SKM-1 (cell line): ENCODE measurements around the gene MEGF6.

Experiments used
- DNase-seq: peaks from one replicate; lab custom pipeline; 2025; ENCODE audit not compliant: unreplicated experiment; lab: John Stamatoyannopoulos, UW

MEGF6 gene

DNA sequence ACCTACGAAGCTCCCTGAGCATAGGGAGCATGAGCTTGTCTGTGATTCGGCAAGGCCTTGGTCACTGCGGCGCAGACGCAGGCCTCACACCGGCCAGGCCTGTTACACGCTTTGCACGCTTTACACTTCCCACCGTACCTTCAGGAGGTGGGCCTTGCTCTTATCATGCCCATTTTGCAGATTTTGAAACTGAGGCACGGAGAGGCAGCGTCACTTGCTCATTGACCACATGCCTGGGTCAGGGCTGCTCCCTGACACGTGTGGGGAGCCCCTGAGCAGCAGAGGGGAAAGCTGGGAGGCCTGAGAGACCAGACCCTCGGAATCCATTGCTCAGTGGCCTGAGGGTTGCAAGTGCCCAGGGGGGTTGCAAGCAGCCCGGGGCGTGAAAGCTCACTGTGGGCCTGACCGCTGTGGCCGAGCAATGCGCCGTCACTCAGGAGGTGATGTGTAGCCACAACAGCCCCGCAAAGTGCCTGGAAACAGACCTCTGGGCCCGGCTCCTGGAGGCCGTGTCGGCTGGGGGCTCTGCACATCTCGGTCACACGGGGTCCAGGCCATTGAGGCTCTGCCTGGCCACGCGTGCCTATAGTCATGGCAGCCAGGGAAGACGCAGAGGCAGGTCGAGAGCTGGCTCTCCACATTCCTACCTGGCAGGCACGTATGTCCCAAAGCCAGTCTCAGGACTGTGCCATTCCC lies 149.9 kb downstream of the MEGF6 start:
- no peak for DNase-seq

DNA sequence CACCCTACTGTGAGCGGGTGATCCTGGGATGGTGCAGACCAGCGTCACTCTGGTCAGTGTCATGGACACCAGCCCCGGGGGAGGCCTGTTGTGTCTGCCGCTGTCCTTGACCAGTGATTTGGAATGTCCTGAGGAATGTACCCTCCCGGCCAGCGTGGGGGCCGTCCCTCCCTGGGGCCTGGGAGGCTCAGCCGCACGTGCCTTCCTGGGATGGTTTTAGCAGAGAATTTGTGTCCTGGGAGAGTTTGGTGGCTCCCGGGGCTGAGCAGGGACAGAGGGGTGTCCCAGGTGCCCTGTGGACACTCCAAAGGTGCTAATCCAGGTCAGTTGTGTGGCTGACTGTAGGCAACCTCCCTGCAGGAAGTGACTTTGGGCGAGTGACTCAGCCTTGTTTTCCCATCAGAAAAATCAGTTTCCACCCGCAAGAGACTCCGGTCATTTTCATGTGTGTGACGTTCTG lies 150.6 kb downstream of the MEGF6 start:
- no peak for DNase-seq

DNA sequence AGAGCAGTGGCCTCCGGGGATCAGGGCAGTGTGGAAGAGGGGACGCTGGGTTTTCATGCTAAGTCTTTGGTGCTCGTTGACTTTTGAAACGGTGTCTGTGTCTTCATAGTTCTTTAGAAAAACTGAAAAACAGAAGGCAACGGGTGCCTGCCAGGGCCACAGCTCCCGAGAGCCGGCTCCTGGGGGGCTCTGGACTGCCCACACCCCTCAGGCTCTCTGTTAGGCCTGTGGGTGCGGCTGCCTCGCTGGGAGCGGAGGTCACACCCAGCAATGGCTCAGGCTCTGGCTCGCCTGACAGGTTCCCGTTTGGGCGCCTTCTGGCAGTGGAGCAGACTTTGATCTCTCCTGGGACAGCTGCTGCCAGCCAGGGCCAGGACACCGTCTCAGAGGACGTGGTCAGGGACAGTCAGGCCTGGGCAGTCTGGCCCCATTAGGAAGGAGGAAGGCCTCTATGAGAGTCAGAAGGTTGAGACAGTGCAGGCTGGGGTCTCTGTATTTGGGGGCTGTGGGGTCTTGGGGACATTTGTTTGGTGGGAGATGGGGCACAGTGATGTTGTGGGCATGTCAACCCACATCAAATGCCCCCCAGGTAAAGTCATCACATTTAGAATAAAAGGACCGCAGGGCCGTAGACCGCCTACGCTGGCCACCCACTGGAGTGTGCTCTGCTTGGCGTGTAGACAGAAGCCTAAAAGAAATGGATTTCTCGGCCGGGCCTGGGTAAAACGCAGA lies 151.2 kb downstream of the MEGF6 start:
- DNase-seq: no peak

DNA sequence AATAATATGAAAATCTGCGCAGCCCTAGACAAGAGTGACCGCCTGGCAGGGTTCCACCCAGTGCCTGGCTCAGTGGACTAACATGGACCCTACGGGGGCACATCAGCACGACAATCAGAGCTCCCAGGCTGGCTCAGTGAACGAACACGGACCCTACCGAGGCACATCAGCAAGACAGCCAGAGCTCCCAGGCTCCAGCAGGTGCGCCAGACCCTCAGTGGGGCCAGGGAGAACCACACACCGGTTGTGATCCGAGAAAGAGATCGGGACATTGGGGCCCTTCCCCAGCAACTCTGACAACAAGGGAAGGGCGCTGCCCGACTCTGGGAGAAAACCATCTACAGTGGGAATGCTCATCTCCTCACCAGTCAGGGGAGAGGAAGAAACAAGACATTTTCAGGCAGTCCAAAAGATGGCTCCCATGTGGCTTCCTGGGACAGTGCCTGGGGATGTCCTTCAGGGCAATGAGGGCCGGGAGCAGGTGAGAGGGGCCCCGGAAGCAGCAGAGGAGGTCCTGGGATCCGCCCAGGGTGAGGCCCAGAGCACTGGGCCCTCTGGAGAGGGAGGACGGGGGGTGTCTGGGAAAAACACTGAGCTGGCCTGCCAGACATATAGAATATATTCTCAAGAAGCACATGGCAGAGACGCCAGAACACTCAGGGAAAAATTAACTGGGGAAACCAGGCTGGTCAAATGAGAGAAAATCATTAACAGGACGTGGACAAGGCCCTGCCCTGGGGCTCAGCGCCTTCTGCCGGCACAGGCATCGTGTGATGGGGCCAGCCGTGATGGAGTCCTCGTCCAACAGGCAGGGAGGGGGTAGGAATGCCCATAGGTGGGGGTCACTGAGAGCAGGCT lies 152.0 kb downstream of the MEGF6 start:
- DNase-seq: no peak

DNA sequence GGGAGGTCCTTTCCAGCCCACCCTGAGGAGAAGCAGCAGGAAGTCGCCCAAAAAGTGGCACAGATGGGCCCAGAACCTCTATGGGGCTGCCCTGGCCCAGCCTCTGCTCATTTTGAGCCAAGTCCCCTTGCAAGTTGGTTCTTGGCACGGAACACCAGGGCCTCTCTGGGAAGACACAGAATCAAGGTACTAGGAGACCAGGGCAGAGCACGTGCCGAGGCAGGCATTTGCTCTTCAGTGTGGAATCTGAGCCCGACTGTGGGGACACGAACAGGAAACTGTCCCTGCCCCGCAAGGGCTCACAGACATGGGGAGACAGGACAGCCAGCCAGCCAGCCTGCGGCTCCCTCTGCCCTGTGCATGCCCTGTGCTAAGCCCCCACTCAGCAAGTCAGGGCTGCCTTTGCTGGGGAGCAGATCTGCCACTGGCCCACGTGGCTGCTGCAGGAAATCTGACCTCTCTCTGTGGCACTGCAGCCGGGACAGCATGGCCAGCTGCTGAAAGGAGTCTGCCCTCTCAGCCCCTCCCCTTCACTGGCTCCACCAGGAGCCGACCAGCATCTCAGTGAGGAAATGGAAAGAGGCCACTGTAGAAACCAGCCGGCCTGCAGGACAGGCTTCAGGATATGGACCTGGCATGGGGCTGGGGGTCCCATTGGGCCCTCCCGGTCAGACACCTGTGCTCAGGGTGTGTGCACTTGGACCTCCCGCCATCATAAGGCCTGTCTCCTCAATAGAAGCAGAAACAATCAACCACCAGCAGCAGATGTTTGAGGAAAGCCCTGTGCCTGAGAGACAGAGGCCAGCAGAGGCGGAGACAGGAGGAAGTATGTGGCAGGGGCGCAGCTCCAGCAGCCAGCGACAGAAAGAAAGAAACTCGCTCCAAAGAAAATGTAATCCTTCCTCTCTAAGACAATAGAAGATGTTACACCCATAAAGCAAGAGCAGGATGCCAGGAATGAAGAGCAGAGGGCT lies 153.1 kb downstream of the MEGF6 start:
- no peak for DNase-seq

DNA sequence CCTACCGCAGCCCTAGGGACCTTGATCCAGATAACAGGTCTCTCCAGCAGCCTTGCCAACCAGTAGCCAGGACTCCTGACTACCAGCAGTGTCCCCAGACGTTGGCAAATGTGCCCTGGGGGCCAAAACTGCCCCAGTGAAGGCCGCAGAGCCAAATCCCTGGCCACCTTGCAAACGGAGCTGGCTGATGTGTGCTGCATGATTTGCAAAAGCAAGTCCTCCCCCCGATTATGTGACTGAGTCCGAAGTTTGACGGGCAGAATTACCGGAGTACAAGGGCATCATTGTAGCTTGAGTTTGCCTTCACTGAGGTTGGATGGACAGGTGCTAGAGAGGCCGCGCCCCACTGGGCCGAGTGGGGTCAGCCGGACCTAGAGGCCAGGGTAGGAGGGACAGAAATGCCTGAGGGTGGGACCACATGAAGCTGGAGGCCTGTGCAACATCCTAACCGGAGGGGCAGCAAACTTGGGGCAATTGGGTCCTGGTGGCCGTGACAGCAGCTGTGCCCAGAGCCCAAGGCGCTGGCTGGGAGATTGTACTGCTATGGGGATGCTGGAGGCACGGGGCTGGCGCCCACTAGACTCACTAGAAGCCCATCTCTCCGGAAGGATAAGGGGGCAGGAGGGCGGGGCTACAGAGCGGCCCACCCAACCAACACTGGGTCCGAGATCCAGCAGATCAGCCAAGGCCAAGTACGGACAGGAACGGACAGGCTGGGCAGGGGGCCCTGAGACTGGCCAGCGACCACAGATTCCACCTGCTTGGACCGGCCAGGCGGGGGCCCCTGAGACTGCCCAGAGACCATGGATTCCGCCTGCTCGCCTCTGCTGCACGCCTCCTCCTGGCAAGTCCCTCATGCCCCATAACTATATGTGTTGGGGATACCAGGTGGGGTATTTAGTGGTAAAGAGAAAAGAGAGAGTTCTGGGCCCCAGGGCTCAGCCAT lies 154.1 kb downstream of the MEGF6 start:
- no peak for DNase-seq

DNA sequence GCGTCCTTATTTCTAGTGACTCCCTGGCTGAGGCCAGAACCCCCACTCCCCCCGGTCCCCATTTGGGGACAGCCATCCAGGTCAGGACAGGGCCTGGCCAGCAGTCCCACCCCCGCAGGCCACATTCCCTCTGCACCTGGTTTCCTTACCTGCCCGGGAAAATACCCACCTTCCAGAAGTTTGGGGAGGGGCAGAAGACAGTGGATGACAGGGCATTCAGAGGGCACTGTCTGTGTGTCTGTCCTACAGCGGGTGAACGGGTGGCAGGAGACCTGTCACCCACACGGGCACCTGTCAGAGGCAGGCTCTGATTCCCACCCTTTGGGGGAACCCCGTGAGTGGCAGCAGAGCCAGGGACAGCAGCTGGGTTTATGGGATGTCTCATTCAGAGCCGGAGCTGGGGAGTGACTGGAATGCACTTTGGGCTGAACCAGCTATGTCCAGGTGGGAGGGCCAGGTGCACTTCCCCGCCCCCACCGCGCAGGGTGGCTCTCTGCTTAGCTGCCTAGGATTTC lies 154.8 kb downstream of the MEGF6 start:
- no peak for DNase-seq

DNA sequence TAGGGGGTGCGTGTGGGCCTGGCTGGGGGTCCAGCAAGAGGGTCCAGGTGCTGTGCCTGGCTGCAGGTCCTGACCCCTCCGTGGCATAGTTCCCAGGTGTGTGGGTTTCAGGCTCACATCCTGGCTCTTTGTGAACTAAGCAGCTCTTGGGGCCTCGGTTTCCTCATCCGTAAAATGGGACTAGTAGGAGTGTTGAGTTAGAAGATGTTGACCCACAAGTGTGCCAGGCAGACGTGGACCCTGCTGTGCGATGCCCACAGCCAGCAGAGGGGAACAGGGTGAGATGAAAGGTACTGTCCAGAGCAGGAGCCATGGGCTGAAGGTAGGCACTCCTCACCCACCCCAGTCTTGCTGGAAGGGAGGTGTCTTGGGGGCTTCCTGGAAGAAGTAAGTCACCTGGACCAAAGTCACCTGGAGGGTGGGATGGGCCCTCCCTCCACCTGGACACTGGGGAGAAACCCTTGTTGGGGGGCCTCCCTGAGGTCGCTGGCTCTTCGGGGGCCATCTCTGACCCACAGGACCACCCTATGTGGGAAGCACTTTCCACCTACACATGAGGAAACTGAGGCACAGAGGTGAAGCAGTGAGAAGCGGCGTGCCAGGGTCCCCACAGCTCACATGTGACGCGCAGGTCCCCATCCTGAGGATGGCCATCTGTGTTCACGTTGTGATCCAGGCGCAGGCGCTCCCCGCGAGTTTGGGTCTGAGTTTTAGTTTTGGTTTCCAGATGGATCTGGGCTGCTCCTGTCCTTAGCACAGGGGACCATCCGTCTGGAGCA lies 155.4 kb downstream of the MEGF6 start:
- DNase-seq: no peak

DNA sequence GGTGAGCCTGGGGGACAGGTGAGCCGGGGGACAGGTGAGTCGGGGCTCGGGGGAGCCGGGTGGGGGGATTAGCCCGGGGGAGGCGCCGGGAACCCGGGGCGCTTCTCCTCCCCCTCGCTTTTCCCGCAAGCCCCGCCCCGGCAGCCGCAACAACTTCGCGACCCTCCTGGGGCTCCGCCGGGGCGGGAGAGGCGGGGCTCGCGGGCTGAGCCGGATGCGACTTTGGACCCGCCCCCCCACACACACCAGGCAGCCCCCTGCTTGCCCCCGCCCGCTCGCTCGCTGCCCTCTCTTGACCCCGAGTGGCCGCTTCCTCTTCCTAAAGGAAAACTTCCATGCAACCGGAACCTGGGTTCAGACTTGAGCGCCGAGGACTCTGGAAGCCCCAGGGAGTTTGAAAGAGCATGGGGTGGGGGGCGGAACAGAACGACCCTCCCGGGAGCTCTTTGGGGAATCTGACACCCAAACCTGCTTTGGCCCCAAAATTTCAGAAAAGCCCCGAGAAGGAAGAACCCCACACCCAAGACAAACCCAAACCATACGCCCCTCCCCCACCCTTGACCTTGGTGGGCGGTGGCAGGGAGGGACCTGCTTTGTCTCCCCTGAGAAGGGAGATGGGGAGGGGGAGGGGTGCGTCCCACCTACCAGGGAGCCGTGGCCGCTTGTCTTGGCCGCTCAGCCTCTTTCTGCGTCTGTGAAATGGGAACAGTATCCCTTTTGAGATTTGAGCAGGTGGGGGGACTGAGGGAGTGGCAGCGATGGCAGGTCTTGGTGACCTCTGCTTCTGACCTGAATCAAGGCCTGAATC lies 156.3 kb downstream of the MEGF6 start:
- DNase-seq: peak; percentile 8

DNA sequence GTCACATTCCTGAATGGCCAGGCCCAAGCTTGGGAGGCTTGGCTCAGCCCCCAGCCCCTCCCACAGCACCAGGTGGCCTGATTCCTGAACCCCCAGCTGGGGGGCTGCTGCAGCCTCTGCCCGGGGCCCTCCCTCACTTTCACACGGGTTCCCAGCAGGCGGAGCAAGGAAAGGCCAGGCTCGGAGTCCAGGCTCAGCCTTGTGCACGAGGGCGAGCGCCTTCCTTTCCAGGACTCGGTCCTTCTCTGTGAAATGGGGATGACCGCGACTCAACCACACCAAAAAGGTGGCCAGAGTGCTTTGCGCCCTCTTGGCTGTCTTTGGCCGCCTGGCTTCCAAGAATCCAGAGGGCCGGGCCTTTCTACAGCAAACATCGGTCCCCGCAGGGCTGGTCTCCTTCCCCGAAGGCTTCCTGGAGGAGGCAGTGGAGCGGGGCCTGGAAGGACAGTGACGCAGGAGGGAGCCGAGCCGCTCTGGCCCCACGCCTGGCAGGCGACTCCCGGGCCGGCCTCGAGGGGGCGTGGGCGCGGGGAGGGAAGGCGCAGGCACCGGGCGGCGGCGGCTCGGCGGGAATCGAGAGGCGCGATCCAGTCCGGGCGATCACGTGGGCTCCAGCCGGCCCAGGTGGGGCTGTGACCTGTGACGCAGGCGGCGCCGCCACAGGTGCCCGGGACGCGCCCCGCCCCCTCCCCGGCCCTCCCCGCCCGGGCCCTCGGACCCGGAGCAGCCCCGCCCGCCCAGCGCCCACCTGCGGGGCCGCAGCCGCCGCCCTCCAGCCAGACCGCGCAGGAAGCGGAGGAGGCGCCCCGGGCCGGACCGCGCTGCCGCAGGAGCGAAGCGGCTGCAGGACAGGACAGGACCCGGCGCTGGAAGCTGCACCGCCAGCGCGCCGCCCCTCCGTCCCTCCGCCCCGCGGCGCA lies 157.2 kb downstream of the MEGF6 start, which contains the start of gene ARHGEF16:
ARHGEF16 (plus strand) TSS at position 775 of the 920 bp plus-strand sequence. CDS start 8,420 bp downstream, outside the sequence.
- DNase-seq: peak; percentile 27

DNA sequence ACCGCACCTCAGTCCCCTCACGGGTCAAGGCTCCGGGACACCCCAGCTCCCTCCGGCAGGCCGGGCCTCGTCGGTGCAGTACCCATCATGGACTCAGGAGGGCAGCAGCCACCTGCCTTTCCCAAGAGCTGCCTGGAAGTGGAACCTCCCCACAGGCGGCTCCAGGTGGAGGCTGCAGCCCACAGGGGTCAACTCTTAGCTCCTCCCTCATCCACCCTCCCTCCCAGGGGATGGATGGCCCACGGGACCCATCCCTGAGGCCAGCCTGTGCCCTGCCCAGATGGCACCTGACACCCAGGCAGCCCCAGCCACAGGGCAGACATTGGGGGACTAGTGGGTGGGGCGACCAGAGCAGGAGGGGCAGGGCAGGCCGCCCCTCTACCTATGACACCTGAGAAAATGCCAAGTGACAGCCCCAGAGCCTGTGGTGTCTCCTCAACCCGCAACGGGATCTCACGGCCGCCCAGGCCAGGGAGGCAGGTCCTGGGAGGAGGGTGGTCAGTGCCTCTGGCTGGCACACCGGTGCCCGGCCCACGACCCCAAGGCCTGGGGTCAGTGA lies 158.0 kb downstream of the MEGF6 start:
- peak; percentile 51 for DNase-seq

DNA sequence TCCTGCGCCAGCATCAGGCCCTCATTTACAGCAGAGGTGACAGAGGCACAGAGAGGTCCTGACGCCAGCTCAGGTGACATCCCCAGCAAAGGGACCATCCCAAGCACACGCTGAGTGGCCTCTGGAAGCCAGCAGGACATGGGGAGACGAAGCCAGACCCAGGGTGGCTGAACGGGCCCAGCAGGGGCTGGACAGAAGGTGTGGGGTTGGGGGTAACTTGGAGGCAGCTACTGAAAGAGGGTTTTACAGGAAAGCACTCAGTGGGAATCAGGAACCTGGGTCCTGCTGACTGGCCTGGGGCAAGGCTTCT lies 158.5 kb downstream of the MEGF6 start:
- no peak for DNase-seq

DNA sequence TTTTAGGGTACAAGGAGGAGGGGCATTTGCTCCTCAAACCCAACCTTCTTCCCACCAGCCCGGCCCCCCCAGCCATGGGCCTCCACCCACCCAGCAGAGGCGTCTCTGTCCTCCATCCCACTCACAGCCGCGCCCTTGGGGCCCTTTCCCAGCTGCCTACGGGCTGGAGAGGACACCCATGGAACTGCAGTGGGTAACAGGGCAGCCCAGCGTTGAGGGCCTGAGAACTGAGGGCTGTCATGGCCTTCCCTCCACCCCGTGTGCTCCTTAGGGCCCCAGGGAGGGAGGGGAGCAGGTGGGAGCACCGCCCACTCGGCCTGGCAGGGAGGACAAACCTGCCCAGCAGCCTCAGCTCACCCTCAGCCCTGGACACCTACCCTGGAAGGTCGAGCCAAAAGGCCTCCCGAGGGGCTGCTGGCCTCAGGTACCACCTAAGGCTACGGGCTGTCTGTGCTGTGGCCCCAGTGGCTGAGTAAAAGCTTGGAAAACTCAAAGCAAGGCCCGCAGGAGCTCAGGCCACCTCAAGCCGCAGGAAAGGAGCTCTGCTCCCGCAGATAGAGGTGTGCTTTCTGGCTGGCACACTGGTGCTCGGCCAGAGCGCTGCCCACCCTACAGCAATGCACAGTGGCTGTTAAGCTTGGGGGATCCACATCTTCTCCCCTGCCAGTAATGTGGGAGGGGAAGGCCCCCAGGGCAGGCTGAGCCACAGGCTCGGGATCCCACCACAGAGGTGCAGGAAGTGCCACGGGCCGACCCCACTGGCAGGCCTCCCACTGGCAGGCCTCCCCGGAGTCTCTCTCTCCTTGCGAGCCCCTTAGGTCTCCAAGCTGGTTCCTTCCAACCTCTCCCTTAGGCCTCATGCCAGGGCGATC lies 159.1 kb downstream of the MEGF6 start:
- DNase-seq: no peak

DNA sequence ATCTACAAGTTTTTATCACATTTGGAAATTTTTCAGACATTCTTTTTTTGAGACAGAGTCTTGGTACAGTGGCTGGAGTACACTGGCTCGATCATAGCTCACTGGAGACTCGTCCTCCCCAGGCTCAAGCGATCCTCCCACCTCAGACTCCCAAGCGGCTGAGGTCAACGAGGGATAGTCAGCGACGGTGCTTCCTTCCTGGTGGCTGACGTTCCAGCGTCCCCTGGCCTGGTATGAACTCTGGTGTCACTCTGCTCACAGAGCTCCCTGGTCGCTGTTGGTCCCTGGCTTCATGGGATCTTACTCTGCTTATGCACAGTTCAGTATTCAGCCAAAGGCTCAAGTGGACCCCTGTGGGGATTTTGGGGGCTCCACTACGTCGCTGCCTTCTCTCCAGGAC lies 160.3 kb downstream of the MEGF6 start:
- no peak for DNase-seq

DNA sequence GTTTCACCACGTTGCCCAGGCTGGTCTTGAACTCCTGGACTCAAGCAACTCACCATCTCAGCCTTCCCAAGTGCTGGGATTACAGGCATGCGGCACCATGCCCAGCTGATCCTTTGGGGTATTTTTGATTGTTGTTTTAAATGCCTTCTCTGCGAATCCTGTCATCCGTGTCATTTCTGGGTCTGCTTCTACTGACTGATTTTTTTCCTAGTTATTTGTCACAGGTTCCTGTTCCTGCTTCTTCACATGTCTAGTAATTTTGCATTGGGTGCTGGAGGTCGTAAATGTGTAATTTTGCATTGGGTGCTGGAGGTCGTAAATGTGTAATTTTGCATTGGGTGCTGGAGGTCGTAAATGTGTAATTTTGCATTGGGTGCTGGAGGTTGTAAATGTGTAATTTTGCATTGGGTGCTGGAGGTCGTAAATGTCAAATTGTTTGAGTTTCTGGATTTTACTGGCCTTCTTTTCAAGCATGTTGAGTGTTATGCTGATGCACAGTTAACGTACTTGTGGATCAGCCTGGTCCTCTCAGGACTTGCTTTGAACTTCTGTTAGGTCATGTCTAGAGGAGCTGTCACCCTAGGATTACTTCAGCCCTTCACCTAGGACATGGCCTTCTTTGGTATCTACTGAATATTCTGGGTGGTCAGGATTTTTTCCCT lies 161.0 kb downstream of the MEGF6 start:
- no peak for DNase-seq
